Osteocyte (in vitro differentiated cells): Measurements from ENCODE around the gene DMD. TPM values are rescaled to one million over a fixed set of nuclear protein-coding genes. Genes with fewer than 3 reads are reported as not detected.

Experiments used
- DNase-seq: peaks from one replicate; pipeline ENCODE4 v3.0.0; 2021; ENCODE audit warnings: mixed read lengths; ENCODE audit not compliant: unreplicated experiment; ENCODE audit errors: extremely low spot score
- H3K27ac Mint-ChIP-seq: one replicate; pipeline ENCODE4 v1.8.0; 2021; ENCODE audit warnings: mild to moderate bottlenecking, mixed read lengths; ENCODE audit not compliant: unreplicated experiment
- H3K27me3 Mint-ChIP-seq: one replicate; pipeline ENCODE4 v1.8.0; 2021; ENCODE audit warnings: mixed read lengths; ENCODE audit not compliant: unreplicated experiment
- H3K36me3 Mint-ChIP-seq: one replicate; pipeline ENCODE4 v1.8.0; 2021; ENCODE audit warnings: mixed read lengths; ENCODE audit not compliant: unreplicated experiment
- H3K4me1 Mint-ChIP-seq: one replicate; pipeline ENCODE4 v1.8.0; 2021; ENCODE audit warnings: mixed read lengths; ENCODE audit not compliant: unreplicated experiment
- H3K4me3 Mint-ChIP-seq: one replicate; pipeline ENCODE4 v1.8.0; 2021; ENCODE audit warnings: mild to moderate bottlenecking, moderate library complexity, mixed read lengths; ENCODE audit not compliant: unreplicated experiment
- H3K9me3 Mint-ChIP-seq: one replicate; pipeline ENCODE4 v1.8.0; 2021; ENCODE audit warnings: mixed read lengths; ENCODE audit not compliant: unreplicated experiment
- total RNA-seq: library from RNA; stranded (reverse); gene quantifications from 2 replicates; pipeline ENCODE4 v1.2.1, GENCODE V29; 2021
- TF ChIP-seq, protein P1 (sequence below): fragments of 200-600 bp; sonication (generic); IDR thresholded peaks from 2 replicates; pipeline ENCODE4 v1.5.0; 2021; ENCODE audit warnings: antibody characterized with exemption, mild to moderate bottlenecking, moderate library complexity

Gene DMD
- total RNA-seq, 1 donor from 2014 or later, result 317 TPM

- peaks cover 4% of the 10 kb centered on the region for H3K9me3 Mint-ChIP-seq
- TF ChIP-seq, protein P1, sequence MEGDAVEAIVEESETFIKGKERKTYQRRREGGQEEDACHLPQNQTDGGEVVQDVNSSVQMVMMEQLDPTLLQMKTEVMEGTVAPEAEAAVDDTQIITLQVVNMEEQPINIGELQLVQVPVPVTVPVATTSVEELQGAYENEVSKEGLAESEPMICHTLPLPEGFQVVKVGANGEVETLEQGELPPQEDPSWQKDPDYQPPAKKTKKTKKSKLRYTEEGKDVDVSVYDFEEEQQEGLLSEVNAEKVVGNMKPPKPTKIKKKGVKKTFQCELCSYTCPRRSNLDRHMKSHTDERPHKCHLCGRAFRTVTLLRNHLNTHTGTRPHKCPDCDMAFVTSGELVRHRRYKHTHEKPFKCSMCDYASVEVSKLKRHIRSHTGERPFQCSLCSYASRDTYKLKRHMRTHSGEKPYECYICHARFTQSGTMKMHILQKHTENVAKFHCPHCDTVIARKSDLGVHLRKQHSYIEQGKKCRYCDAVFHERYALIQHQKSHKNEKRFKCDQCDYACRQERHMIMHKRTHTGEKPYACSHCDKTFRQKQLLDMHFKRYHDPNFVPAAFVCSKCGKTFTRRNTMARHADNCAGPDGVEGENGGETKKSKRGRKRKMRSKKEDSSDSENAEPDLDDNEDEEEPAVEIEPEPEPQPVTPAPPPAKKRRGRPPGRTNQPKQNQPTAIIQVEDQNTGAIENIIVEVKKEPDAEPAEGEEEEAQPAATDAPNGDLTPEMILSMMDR, result no peak
- no peak overlapping the region for H3K27ac Mint-ChIP-seq
- no peak for DNase-seq
- H3K4me3 Mint-ChIP-seq, result no peak overlapping the region
- no peaks in the 10 kb centered on the region for H3K27me3 Mint-ChIP-seq
- peaks cover 31% of the 10 kb centered on the region for H3K36me3 Mint-ChIP-seq
- peaks cover 40% of the 10 kb centered on the region for H3K4me1 Mint-ChIP-seq
Observed at GRCh38 chrX:31240982-31241381, 1970.4 kb downstream of the DMD start.

DNA sequence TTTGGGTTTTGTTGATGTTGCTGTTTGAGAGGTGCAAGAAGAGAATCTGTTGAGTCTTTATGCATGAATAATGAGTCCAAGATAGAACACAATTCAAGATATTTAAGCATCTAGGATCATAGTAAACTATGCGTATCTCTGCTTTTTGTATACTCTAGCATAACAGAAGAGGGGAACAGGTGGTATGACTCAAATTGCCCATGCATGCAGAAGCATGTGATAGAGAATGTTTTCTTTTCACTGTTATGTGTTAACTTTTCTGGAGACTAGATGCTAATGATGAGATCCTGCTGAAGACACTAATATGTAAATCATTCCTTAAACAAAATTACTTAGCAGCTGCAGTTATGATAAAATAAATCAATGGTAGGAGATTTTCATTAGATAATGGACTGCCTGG is 1974.2 kb downstream of the DMD start:
- no peaks in the 10 kb centered on the region for H3K27me3 Mint-ChIP-seq
- peaks cover 4% of the 10 kb centered on the region for H3K9me3 Mint-ChIP-seq
- no peak for DNase-seq
- TF ChIP-seq, protein P1, result no peak
- H3K36me3 Mint-ChIP-seq, result peaks cover 28% of the 10 kb centered on the region
- no peak overlapping the region for H3K4me3 Mint-ChIP-seq
- H3K4me1 Mint-ChIP-seq, result peaks cover 41% of the 10 kb centered on the region
- H3K27ac Mint-ChIP-seq, result no peak overlapping the region

DNA sequence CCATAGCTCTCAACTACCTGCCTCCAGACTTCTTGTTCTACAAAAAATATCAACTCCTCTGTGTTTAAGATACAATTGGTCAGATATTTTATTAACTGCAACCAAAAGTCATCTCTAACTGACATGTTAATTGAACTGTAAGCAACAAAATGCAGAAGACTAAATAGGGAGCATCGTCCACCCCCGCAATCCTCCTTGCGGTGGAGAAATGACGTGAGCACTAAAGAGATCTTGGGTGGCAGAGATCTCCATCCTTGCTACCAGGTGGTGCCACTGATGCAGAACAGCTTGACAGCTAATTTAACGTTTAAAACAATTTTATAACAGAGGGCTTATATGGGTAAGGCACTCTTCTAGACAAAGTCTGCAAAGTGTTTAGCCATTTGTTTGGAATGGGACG is 1975.1 kb downstream of the DMD start:
- H3K36me3 Mint-ChIP-seq, result peaks cover 24% of the 10 kb centered on the region
- no peak overlapping the region for H3K27ac Mint-ChIP-seq
- no peak overlapping the region for H3K4me3 Mint-ChIP-seq
- no peaks in the 10 kb centered on the region for H3K27me3 Mint-ChIP-seq
- no peaks in the 10 kb centered on the region for H3K9me3 Mint-ChIP-seq
- H3K4me1 Mint-ChIP-seq, result peaks cover 38% of the 10 kb centered on the region
- TF ChIP-seq, protein P1, result no peak
- no peak for DNase-seq

DNA sequence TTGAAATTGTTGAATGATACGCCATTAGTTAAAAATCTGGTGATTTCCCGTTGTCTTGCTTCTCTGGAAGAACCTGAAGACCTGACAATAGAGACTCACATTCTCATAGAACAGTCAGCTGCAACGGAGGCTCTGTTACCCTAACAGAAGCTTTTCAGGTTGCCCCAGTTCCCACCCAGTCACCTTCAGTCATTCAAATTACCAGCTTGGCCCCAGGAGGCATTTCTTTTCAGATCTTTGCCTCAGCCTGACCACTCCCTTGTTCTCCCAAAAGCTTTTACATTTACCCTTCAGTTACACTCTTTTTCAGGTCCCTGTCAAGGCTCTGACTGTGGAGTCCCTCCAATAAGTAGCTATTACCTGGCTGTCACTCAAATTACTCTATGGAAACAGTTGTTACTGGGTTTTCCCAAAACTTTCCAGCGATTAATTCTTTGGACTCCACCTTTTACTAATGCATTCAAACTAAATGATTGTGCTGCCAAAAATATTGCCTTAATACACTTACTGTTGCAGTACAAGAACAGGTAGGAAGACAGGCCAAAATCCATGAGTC is 1977.3 kb downstream of the DMD start:
- TF ChIP-seq, protein P1, result no peak
- no peak for DNase-seq
- no peaks in the 10 kb centered on the region for H3K27me3 Mint-ChIP-seq
- no peak overlapping the region for H3K27ac Mint-ChIP-seq
- peaks cover 18% of the 10 kb centered on the region for H3K36me3 Mint-ChIP-seq
- H3K4me1 Mint-ChIP-seq, result peaks cover 35% of the 10 kb centered on the region
- no peaks in the 10 kb centered on the region for H3K9me3 Mint-ChIP-seq
- no peak overlapping the region for H3K4me3 Mint-ChIP-seq

- no peak for DNase-seq
- Mint-ChIP-seq H3K4me3 (no peak overlapping the region), H3K4me1 (peaks cover 40% of the 10 kb centered on the region), H3K27me3 (no peaks in the 10 kb centered on the region), H3K27ac (no peak overlapping the region), H3K9me3 (no peaks in the 10 kb centered on the region), H3K36me3 (peaks cover 16% of the 10 kb centered on the region)
- TF ChIP-seq, protein P1, result no peak
Observed at GRCh38 chrX:31232506-31232905, 1978.8 kb downstream of the DMD start.
